ENCODE data around the gene ICAM3.

ICAM3 gene

GRCh38 chr19:10285393-10285792 lies 54.0 kb downstream of the ICAM3 start:
- DNase-seq (ENCODE audit: low spot score) = no peak
- TF ChIP-seq, protein P1, sequence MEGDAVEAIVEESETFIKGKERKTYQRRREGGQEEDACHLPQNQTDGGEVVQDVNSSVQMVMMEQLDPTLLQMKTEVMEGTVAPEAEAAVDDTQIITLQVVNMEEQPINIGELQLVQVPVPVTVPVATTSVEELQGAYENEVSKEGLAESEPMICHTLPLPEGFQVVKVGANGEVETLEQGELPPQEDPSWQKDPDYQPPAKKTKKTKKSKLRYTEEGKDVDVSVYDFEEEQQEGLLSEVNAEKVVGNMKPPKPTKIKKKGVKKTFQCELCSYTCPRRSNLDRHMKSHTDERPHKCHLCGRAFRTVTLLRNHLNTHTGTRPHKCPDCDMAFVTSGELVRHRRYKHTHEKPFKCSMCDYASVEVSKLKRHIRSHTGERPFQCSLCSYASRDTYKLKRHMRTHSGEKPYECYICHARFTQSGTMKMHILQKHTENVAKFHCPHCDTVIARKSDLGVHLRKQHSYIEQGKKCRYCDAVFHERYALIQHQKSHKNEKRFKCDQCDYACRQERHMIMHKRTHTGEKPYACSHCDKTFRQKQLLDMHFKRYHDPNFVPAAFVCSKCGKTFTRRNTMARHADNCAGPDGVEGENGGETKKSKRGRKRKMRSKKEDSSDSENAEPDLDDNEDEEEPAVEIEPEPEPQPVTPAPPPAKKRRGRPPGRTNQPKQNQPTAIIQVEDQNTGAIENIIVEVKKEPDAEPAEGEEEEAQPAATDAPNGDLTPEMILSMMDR (IDR thresholded peaks at IDR 0.05; ENCODE audit: extremely low read depth, missing control alignments) = no peak

DNA sequence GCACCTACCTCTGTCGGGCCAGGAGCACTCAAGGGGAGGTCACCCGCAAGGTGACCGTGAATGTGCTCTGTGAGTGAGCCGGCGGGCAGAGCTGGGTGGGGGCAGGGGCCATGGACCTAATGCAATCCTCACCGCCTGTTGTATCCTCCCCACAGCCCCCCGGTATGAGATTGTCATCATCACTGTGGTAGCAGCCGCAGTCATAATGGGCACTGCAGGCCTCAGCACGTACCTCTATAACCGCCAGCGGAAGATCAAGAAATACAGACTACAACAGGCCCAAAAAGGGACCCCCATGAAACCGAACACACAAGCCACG lies 54.5 kb downstream of the ICAM3 start:
- TF ChIP-seq, protein P1 (IDR thresholded peaks at IDR 0.05; ENCODE audit: extremely low read depth, missing control alignments) = no peak
- no peak for DNase-seq (ENCODE audit: low spot score)

DNA sequence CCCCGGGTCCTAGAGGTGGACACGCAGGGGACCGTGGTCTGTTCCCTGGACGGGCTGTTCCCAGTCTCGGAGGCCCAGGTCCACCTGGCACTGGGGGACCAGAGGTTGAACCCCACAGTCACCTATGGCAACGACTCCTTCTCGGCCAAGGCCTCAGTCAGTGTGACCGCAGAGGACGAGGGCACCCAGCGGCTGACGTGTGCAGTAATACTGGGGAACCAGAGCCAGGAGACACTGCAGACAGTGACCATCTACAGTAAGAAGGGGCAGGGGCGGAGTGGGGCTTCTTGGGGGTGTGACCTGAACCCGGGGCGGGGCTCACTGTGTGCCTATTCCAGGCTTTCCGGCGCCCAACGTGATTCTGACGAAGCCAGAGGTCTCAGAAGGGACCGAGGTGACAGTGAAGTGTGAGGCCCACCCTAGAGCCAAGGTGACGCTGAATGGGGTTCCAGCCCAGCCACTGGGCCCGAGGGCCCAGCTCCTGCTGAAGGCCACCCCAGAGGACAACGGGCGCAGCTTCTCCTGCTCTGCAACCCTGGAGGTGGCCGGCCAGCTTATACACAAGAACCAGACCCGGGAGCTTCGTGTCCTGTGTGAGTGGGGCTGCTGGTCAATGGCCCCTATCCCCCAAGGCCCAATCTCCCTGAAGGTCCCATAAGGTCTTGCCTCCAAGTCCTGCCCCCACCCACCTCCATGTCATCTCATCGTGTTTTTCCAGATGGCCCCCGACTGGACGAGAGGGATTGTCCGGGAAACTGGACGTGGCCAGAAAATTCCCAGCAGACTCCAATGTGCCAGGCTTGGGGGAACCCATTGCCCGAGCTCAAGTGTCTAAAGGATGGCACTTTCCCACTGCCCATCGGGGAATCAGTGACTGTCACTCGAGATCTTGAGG lies 55.1 kb downstream of the ICAM3 start:
- no peak for DNase-seq (ENCODE audit: low spot score)

More for the DNA sequence above, 55.1 kb downstream of the ICAM3 start:
- TF ChIP-seq, protein P1 (IDR thresholded peaks at IDR 0.05; ENCODE audit: extremely low read depth, missing control alignments) = no peak
